ENCODE data around the gene TEC. TPM values are rescaled to one million over a fixed set of nuclear protein-coding genes. Genes with fewer than 3 reads are reported as not detected.

The TEC gene
- total RNA-seq: 0.28 and 0.71 TPM in 2 replicates

GRCh38 chr4:48268956-48269860 is at the start of gene TEC:
TSS of gene TEC (minus strand) at chr4:48269838. CDS start at chr4:48228614, 41,224 bp downstream.

GRCh38 chr4:48134081-48134480 is 135.6 kb downstream of the TEC start, which contains the start of gene TXK:
TSS of gene TXK (minus strand) at chr4:48134250. CDS start at chr4:48134170, 80 bp downstream.

Other genes starting within 250 kb of the TEC start
- not detected in 2 replicates for gene TXK, start 135.6 kb downstream of the TEC start, total RNA-seq
- 20.8 and 25.9 TPM in 2 replicates for gene SLAIN2, start 71.7 kb upstream of the TEC start, total RNA-seq
- gene SLC10A4, start 213.5 kb upstream of the TEC start, total RNA-seq: 0.09 TPM in 1 of 2 replicates, not detected in the other
- not detected in 2 replicates for gene ZAR1, start 220.4 kb upstream of the TEC start, total RNA-seq

All from smooth muscle cell of bladder (primary cell).